ENCODE results near the gene ADAMTS6. TPM values are rescaled to one million over a fixed set of nuclear protein-coding genes. Genes with fewer than 3 reads are reported as not detected.

Gene ADAMTS6
- total RNA-seq, 1 experiment from 2014 or later = 7.2 TPM

DNA sequence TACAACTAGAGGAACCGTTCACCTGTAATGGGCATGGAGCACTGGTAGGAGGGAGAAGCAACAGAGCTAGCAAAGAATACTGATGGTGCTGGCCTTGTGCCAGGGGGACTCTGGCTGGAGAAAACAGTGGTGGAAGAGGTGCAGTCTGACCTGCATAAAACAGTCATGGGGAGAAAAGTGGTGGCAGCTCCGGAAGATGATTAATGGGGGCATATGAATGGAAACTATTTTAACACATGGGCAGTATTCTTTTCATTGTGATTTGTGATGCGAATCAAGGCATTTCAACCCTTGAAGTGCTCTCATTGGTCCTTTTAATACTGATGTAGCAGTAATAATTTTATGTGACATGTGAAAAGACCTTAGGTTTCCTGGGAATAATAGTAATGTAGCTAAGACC is 219.6 kb downstream of the ADAMTS6 start:
- H3K4me1 ChIP-seq = peaks cover 20% of the 10 kb centered on the region
- H3K4me3 ChIP-seq = peak overlapping the region; percentile 6
- H3K36me3 ChIP-seq = no peaks in the 10 kb centered on the region; the same call in none of the 2 replicates
- no peaks in the 10 kb centered on the region for H3K27me3 ChIP-seq
- H3K9me3 ChIP-seq (replicated peaks) = peaks cover 4% of the 10 kb centered on the region; the same call in 1 of the 2 replicates
- H3K27ac ChIP-seq = peak overlapping the region; percentile 37
- peak; percentile 45 to 65 for DNase-seq

DNA sequence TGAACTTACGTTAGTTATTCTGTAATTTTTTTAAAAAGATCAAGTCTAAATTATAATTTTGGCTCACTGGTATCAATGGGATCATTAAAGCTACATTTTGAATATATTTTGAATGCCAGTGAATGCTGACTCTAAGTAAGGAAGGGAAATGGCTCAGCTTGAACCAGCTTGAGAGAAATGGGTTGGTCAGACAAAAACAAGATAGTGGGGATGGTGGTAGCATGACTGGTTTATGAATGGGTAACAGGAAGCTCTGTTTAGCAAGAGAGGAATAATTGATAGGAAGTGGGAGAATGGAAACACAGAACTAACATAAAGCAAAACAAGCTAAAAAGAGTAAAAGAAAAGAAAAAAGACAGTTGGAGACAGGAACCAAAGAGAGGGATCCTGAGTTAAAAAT is 220.2 kb downstream of the ADAMTS6 start:
- Histone ChIP-seq H3K4me3 (no peak overlapping the region), H3K27me3 (no peaks in the 10 kb centered on the region)
- DNase-seq = no peak

DNA sequence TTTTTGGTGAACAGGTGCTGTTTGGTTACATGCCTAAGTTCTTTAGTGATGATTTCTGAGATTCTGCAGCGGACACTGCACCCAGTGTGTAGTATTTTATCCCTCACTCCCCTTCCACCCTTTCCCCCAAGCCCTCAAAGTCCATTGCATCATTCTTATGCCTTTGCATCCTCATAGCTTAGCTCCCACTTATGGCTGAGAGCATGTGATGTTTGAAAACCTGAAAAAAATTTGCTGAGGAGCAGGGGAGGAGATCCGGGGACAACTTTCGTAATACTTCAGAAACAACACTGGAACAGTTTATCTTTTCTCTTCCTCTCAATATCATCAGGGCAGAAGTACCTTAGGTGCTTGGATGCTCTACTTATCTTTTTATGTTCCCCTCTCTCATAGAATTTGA is 226.4 kb downstream of the ADAMTS6 start:
- no peak for DNase-seq
- no peak overlapping the region for H3K4me3 ChIP-seq

More for the DNA sequence above, 220.2 kb downstream of the ADAMTS6 start:
- Histone ChIP-seq H3K36me3 (no peaks in the 10 kb centered on the region; the same call in none of the 2 replicates), H3K27ac (no peak overlapping the region), H3K9me3 (replicated peaks) (peaks cover 4% of the 10 kb centered on the region; the same call in 1 of the 2 replicates), H3K4me1 (peaks cover 20% of the 10 kb centered on the region)

DNA sequence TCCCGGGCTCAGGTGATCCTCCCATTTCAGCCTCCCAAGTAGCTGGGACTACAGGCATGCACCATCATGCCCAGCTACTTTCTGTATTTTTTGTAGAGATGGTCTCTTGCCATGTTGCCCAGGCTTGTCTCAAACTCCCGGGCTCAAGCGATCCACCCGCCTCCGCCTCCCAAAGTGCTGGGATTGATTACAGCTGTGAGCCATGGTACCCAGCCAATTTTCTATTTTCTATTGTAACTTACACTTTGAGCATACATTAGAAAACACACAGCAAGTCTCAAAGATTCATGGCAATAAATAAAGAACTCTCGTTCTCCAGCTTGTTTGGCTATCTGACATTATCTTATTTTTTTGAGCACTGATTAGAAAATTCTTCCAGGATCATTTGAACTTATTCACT is 228.7 kb downstream of the ADAMTS6 start:
- Histone ChIP-seq H3K27me3 (no peaks in the 10 kb centered on the region), H3K4me1 (no peaks in the 10 kb centered on the region), H3K27ac (no peak overlapping the region), H3K9me3 (replicated peaks) (no peaks in the 10 kb centered on the region), H3K36me3 (no peaks in the 10 kb centered on the region), H3K4me3 (no peak overlapping the region)
- DNase-seq = no peak

More for the DNA sequence above, 226.4 kb downstream of the ADAMTS6 start:
- Histone ChIP-seq H3K4me1 (no peaks in the 10 kb centered on the region), H3K9me3 (replicated peaks) (no peaks in the 10 kb centered on the region), H3K27ac (no peak overlapping the region), H3K36me3 (no peaks in the 10 kb centered on the region; the same call in 1 of the 2 replicates), H3K27me3 (no peaks in the 10 kb centered on the region)

DNA sequence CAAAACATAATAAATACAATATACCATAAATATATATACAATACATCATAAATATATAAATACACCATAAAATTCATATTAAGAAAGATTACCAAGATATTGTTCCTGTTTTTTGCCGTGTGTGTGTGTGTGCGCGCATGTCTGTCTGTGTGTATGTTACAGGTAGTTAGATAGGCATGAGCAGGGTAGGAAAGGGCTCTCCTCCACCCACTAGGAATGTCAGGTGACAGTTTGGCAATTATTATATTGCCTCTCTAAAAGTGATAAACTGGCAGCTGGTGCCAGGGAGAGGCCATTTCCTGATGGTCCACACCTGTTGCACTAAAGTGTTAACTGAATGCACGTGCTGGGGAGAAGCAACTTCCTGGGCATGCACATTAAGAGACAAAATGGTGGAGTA is 232.8 kb downstream of the ADAMTS6 start:
- H3K4me3 ChIP-seq = no peak overlapping the region
- no peaks in the 10 kb centered on the region for H3K4me1 ChIP-seq
- H3K27me3 ChIP-seq = no peaks in the 10 kb centered on the region
- H3K36me3 ChIP-seq = no peaks in the 10 kb centered on the region
- no peak overlapping the region for H3K27ac ChIP-seq
- no peak for DNase-seq
- no peaks in the 10 kb centered on the region for H3K9me3 ChIP-seq (replicated peaks)

DNA sequence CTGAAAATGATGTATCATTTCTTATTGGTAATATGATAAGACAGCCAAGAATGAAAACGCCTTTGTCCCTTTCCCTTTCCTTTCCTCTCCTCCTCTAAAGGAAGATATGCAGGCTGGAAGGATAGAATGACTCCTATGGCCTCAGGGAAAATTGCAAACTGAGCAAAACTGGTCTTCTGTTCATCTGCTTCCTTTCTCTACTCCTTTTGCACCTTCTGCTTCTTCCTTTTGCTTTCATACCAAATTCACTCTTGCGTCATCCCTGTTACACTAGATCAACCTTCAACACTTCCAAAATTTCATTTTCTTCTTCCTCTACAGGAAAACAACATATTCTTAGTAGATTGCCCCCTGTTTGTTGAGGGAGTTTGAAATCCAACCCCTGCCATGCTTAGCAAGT is 234.1 kb downstream of the ADAMTS6 start:
- Histone ChIP-seq H3K4me3 (no peak overlapping the region), H3K27me3 (no peaks in the 10 kb centered on the region), H3K9me3 (replicated peaks) (no peaks in the 10 kb centered on the region), H3K36me3 (no peaks in the 10 kb centered on the region), H3K4me1 (no peaks in the 10 kb centered on the region), H3K27ac (no peak overlapping the region)
- no peak for DNase-seq

DNA sequence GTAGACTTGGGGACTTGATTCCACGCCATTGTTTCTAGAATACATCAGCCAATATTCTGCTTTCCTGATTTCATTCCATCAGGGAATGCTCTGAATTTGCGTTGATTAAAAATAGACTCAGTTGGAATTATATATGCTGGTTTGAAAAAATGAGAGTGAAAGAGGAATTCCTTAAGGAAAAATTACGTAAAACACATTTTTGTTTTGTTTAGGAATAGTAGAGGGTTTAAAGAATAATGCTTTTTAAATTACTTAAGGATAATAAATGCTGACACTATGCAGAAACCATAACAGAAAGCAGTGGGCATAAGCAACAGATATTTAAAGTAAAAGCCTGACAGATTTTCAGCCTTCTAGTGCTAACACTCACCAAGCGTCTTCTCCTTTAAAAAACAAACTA is 235.0 kb downstream of the ADAMTS6 start:
- Histone ChIP-seq H3K4me1 (no peaks in the 10 kb centered on the region), H3K27ac (no peak overlapping the region), H3K27me3 (no peaks in the 10 kb centered on the region), H3K4me3 (no peak overlapping the region), H3K9me3 (replicated peaks) (no peaks in the 10 kb centered on the region), H3K36me3 (no peaks in the 10 kb centered on the region)
- no peak for DNase-seq

DNA sequence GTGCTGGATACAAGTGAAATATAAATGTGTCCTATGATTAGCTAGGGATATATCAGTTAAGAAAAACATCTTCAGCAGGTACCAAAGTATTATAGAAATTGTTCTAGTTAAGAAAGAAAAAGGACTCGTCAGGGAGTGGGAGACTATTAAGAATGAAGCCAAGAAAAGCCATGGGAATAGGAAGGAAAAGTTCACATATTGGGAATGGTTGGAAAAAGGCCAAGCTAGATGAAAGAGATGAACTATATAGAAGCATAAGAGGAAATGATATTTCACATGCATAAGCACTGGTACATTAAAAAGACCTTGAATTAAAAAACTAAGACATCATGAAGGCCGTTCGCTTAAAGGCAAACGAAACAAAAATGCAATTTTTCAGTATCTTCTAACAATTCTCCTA is 237.7 kb downstream of the ADAMTS6 start:
- Histone ChIP-seq H3K27ac (no peak overlapping the region), H3K9me3 (replicated peaks) (no peaks in the 10 kb centered on the region), H3K4me1 (no peaks in the 10 kb centered on the region), H3K36me3 (no peaks in the 10 kb centered on the region), H3K4me3 (no peak overlapping the region), H3K27me3 (no peaks in the 10 kb centered on the region)
- no peak for DNase-seq

DNA sequence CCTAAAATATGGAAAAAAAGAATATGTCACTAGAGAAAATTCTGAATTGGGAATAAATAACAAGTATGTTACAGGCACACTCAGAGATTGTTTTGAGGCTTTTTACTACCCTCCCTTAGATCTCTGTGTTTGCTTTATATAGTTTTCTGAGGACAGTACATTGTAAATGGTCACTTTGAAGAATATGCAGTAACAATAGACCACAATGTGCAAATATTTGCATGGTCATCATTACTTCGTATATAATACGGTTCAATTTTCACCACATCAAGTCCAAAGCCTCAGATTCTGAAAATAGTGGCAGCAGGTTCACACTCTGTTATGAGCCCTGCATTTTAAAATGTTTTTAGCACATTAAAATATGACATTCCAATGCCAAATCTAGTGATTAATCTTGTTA is 238.6 kb downstream of the ADAMTS6 start:
- no peaks in the 10 kb centered on the region for H3K36me3 ChIP-seq
- no peaks in the 10 kb centered on the region for H3K4me1 ChIP-seq
- H3K27me3 ChIP-seq = no peaks in the 10 kb centered on the region
- H3K9me3 ChIP-seq (replicated peaks) = no peaks in the 10 kb centered on the region
- DNase-seq = no peak
- H3K4me3 ChIP-seq = no peak overlapping the region
- H3K27ac ChIP-seq = no peak overlapping the region

DNA sequence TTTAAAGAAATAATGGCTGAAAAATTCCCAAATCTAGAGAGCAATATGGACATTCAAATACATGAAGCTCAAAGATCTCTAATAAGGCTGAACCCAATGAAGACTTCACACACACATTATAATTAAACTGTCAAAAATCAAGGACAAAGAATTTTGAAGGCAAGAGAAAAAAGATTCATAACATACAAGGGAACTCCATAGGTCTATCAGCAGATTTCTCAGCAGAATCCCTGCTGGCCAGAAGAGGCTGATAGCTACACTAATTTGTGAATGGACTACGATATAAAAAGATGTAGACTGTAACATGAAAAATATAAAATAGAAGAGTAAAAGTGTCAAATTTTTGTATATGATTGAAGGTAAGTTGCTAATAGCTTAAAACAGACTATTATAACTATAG is 251.9 kb downstream of the ADAMTS6 start:
- H3K4me3 ChIP-seq = no peak overlapping the region
- peaks cover 16% of the 10 kb centered on the region for H3K9me3 ChIP-seq (replicated peaks)
- H3K36me3 ChIP-seq = no peaks in the 10 kb centered on the region; the same call in 1 of the 2 replicates
- H3K27me3 ChIP-seq = no peaks in the 10 kb centered on the region
- no peaks in the 10 kb centered on the region for H3K4me1 ChIP-seq
- DNase-seq = no peak
- H3K27ac ChIP-seq = no peak overlapping the region

DNA sequence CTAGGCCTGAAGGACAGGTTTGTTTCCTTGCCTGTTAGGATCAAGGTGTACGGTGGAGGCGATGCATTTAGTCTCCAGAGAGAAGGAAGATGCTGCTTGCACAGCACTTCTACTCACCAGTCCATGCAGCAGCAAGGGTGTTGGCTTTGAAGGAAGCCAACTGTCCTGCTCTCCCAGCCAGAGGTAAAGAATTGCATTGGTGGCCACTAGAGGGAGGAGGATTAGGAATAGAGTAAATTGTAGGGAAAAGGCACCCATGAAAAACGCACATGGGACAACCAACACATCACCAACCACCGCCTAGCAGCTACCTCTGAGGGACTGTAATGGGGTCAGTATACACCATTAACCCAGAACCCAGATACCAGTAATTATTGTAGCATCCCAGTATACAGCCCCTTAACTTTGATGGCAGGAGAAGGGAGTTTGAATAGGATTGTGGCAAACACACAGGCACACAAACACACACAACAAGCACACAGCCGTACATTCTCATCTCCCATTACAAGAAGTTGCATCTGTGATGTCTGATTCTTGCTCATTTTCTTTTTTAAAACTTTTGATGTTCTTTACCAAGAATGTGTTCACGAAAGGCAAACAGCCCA is 267.7 kb downstream of the ADAMTS6 start:
- H3K9me3 ChIP-seq (replicated peaks) = no peaks in the 10 kb centered on the region
- peak; percentile 21 to 53 for DNase-seq
- no peaks in the 10 kb centered on the region for H3K27me3 ChIP-seq
- H3K27ac ChIP-seq = no peak overlapping the region
- 0 out of 2 replicates have a peak, but pooled peaks cover 3% of the 10 kb centered on the region for H3K36me3 ChIP-seq
- no peak overlapping the region for H3K4me3 ChIP-seq
- no peaks in the 10 kb centered on the region for H3K4me1 ChIP-seq

DNA sequence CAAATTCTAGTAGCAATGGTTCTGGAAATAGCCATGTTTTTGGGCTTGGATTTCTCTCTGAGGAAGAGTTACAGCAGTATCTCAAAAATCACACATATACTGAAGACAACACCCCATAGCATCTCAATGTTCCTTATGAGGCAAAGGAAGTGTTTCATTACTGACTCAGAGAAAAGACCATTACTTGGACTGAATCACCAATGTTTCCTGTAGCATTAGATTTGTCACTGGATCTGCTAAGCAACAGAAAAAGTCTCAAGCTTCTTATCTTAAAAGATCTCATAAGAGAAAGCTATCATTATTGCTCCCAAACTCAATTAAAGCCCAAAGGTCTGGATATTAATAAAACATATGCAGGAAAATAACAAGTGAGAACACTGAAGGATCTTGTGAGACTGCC is 272.4 kb downstream of the ADAMTS6 start:
- no peak for DNase-seq

DNA sequence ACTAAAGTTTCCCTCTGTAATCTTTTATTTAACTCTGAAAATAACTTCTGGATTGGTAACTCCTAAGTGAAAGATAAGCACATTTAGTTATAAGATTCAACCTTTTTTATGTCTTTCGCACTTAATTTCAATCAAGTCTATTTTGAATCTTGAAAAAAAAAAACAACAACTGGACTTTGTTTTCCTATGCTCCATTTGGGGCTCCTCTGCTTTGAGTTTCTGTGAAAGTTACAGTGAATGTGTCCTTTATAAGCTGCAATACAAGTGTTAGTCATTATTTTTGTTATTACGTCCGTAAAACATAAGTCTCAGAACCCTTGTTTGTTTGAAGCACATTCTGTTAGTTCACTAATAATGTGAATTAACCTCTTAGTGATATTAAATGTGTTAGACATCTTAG is 276.8 kb downstream of the ADAMTS6 start:
- no peak overlapping the region for H3K27ac ChIP-seq
- peaks cover 3% of the 10 kb centered on the region for H3K4me1 ChIP-seq
- H3K4me3 ChIP-seq = no peak overlapping the region
- H3K9me3 ChIP-seq (replicated peaks) = no peaks in the 10 kb centered on the region
- no peaks in the 10 kb centered on the region for H3K27me3 ChIP-seq
- no peaks in the 10 kb centered on the region for H3K36me3 ChIP-seq
- no peak for DNase-seq

More for the DNA sequence above, 272.4 kb downstream of the ADAMTS6 start:
- no peaks in the 10 kb centered on the region for H3K9me3 ChIP-seq (replicated peaks)
- 0 out of 2 replicates have a peak, but pooled peaks cover 3% of the 10 kb centered on the region for H3K36me3 ChIP-seq
- H3K4me1 ChIP-seq = no peaks in the 10 kb centered on the region
- H3K27me3 ChIP-seq = no peaks in the 10 kb centered on the region
- H3K27ac ChIP-seq = no peak overlapping the region
- H3K4me3 ChIP-seq = no peak overlapping the region

DNA sequence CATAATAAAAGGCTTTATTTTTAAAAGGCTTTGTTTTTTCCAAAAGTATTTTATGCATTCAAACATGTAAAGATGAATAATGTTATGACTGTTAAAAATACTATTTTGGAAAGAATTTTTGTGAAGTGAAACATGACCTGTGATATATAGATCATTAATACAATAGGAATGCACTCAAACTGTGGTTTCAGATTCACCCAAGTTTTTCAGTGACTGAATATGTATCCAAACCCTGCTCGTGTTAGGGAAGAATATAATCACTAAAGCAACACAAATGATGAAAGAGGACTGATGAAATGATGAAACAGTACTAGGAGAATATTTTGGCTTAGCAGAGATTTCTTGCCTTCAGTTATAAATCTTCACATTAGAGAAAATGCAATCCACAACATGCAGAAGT is 278.0 kb downstream of the ADAMTS6 start:
- no peaks in the 10 kb centered on the region for H3K27me3 ChIP-seq
- H3K4me3 ChIP-seq = no peak overlapping the region
- no peaks in the 10 kb centered on the region for H3K9me3 ChIP-seq (replicated peaks)
- no peaks in the 10 kb centered on the region for H3K36me3 ChIP-seq
- no peak for DNase-seq
- peaks cover 15% of the 10 kb centered on the region for H3K4me1 ChIP-seq
- no peak overlapping the region for H3K27ac ChIP-seq

DNA sequence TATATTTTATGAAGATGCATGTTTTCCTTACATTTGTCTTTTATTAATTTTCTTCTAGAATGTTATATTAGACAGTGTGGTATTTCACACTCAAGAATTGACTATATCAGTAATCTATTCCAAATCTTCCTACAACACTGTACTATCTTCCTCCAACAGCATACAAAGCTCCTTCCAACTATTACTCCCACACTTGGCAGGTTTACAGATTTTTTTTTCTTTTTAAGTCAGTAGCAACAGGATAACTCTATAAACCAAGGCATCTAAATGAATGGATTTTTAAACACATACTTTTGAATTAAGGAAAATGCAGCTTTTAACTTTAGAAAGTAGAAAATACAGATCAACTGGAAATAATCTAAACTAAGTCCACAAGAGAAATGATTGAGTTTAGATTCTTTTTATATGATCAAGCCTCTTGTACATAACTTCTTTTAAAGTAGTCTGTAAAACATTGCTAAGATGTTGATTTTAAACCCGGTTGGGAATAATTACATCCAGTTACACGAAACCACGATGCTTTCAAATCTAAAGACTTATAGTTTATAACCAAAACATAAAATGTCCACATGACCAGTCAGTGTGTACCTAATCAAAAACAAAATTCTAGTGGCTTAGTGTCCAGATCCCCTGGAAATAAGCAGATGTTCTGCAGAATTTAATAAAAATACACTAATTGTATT is 281.6 kb downstream of the ADAMTS6 start:
- H3K27ac ChIP-seq = no peak overlapping the region
- no peak for DNase-seq
- no peaks in the 10 kb centered on the region for H3K27me3 ChIP-seq
- no peaks in the 10 kb centered on the region for H3K36me3 ChIP-seq
- no peak overlapping the region for H3K4me3 ChIP-seq
- H3K4me1 ChIP-seq = peaks cover 30% of the 10 kb centered on the region
- H3K9me3 ChIP-seq (replicated peaks) = no peaks in the 10 kb centered on the region

All from SJCRH30 (cell line).